ENCODE measurements around the gene GCNT1. TPM values are rescaled to one million over a fixed set of nuclear protein-coding genes. Genes with fewer than 3 reads are reported as not detected.

GCNT1 gene
- polyA plus RNA-seq, 2 of the 4 experiments (the other 2 are of a cell fraction) = 1.0 to 2.2 TPM

GRCh38 chr9:76516350-76516749 lies 57.4 kb downstream of the GCNT1 start:
- no peak for TF ChIP-seq BHLHE40 (IDR thresholded peaks at IDR 0.05; ENCODE audit: low read depth, low read length)
- TF ChIP-seq, protein P1, sequence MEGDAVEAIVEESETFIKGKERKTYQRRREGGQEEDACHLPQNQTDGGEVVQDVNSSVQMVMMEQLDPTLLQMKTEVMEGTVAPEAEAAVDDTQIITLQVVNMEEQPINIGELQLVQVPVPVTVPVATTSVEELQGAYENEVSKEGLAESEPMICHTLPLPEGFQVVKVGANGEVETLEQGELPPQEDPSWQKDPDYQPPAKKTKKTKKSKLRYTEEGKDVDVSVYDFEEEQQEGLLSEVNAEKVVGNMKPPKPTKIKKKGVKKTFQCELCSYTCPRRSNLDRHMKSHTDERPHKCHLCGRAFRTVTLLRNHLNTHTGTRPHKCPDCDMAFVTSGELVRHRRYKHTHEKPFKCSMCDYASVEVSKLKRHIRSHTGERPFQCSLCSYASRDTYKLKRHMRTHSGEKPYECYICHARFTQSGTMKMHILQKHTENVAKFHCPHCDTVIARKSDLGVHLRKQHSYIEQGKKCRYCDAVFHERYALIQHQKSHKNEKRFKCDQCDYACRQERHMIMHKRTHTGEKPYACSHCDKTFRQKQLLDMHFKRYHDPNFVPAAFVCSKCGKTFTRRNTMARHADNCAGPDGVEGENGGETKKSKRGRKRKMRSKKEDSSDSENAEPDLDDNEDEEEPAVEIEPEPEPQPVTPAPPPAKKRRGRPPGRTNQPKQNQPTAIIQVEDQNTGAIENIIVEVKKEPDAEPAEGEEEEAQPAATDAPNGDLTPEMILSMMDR (IDR thresholded peaks at IDR 0.05) = no peak
- no peak for TF ChIP-seq HOXB5 (CRISPR knock-in tag; IDR thresholded peaks at IDR 0.05)
- TF ChIP-seq CHD2 (IDR thresholded peaks at IDR 0.05; ENCODE audit: low read length, partially characterized antibody) = no peak
- no peak for TF ChIP-seq CBX2 (IDR thresholded peaks at IDR 0.05; ENCODE audit: borderline replicate concordance, low read depth)
- TF ChIP-seq, protein P2, sequence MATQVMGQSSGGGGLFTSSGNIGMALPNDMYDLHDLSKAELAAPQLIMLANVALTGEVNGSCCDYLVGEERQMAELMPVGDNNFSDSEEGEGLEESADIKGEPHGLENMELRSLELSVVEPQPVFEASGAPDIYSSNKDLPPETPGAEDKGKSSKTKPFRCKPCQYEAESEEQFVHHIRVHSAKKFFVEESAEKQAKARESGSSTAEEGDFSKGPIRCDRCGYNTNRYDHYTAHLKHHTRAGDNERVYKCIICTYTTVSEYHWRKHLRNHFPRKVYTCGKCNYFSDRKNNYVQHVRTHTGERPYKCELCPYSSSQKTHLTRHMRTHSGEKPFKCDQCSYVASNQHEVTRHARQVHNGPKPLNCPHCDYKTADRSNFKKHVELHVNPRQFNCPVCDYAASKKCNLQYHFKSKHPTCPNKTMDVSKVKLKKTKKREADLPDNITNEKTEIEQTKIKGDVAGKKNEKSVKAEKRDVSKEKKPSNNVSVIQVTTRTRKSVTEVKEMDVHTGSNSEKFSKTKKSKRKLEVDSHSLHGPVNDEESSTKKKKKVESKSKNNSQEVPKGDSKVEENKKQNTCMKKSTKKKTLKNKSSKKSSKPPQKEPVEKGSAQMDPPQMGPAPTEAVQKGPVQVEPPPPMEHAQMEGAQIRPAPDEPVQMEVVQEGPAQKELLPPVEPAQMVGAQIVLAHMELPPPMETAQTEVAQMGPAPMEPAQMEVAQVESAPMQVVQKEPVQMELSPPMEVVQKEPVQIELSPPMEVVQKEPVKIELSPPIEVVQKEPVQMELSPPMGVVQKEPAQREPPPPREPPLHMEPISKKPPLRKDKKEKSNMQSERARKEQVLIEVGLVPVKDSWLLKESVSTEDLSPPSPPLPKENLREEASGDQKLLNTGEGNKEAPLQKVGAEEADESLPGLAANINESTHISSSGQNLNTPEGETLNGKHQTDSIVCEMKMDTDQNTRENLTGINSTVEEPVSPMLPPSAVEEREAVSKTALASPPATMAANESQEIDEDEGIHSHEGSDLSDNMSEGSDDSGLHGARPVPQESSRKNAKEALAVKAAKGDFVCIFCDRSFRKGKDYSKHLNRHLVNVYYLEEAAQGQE (IDR thresholded peaks at IDR 0.05) = no peak
- TF ChIP-seq RCOR1 (IDR thresholded peaks at IDR 0.05; ENCODE audit: low read depth, low read length) = no peak
- TF ChIP-seq POLR2AphosphoS2 (conservative IDR thresholded peaks at IDR 0.05; ENCODE audit: low read length) = no peak
- TF ChIP-seq, protein P3, sequence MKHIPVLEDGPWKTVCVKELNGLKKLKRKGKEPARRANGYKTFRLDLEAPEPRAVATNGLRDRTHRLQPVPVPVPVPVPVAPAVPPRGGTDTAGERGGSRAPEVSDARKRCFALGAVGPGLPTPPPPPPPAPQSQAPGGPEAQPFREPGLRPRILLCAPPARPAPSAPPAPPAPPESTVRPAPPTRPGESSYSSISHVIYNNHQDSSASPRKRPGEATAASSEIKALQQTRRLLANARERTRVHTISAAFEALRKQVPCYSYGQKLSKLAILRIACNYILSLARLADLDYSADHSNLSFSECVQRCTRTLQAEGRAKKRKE (CRISPR knock-in tag; IDR thresholded peaks at IDR 0.05; ENCODE audit: low read depth) = no peak
- TF ChIP-seq HEYL (CRISPR knock-in tag; IDR thresholded peaks at IDR 0.05) = no peak
- TF ChIP-seq JUN (IDR thresholded peaks at IDR 0.05) = no peak
- no peak for TF ChIP-seq EHF (CRISPR knock-in tag; IDR thresholded peaks at IDR 0.05)
- TF ChIP-seq ZNF302 (CRISPR knock-in tag; IDR thresholded peaks at IDR 0.05) = no peak
- TF ChIP-seq E2F6 (IDR thresholded peaks at IDR 0.05; ENCODE audit: borderline replicate concordance, low read depth) = no peak
- TF ChIP-seq HES2 (IDR thresholded peaks at IDR 0.05) = no peak
- TF ChIP-seq PBX3 (IDR thresholded peaks at IDR 0.05) = no peak
- TF ChIP-seq POLR2A (IDR thresholded peaks at IDR 0.05; ENCODE audit: low read length) = no peak
- no peak for TF ChIP-seq MAZ (IDR thresholded peaks at IDR 0.05; ENCODE audit: borderline replicate concordance, low read depth, low read length)
- Histone ChIP-seq H3K9me3 (0 out of 3 replicates have a peak, but pooled peaks cover 3% of the 10 kb centered on the region), H3K27ac (no peak overlapping the region), H3K4me3 (no peak overlapping the region), H3K4me1 (no peaks in the 10 kb centered on the region), H3K4me2 (no peak overlapping the region)
- 27% methylated on average over 6 of the region's 6 CpGs for WGBS (ENCODE audit: missing lambda C conversion rate)
- FAIRE-seq (no peak), DNase-seq (ENCODE audit: low read depth in 1 of 2, low spot score in 1 of 2) (no peak), ATAC-seq (no peak)
- ChIA-PET CTCF (no interaction called here), POLR2A (no interaction called here)

GRCh38 chr9:76516871-76517270 lies 57.9 kb downstream of the GCNT1 start:
- no peak overlapping the region for H3K27ac ChIP-seq
- DNase-seq (ENCODE audit: low read depth in 1 of 2, low spot score in 1 of 2) (no peak), FAIRE-seq (no peak), ATAC-seq (no peak)
- POLR2A ChIA-PET = no interaction called here
- H3K9me3 ChIP-seq = 0 out of 3 replicates have a peak, but pooled peaks cover 3% of the 10 kb centered on the region
- WGBS (ENCODE audit: missing lambda C conversion rate) = 11% methylated on average over 3 of the region's 3 CpGs
- H3K4me3 ChIP-seq = no peak overlapping the region
- no peak overlapping the region for H3K4me2 ChIP-seq
- no peaks in the 10 kb centered on the region for H3K4me1 ChIP-seq
- CTCF ChIA-PET = interaction anchor here (0.9 kb wide), 1 partner anchor 10 kb away, joined by 3 read pairs; no protein-coding TSS in a partner anchor
- TF ChIP-seq, protein P1 (IDR thresholded peaks at IDR 0.05) = no peak
- TF ChIP-seq RAD21 (conservative IDR thresholded peaks at IDR 0.05 in 1 of 2, IDR thresholded peaks at IDR 0.05 in 1 of 2) = no peak
- TF ChIP-seq MAFK (IDR thresholded peaks at IDR 0.05; ENCODE audit: partially characterized antibody) = no peak
- TF ChIP-seq KDM1A (IDR thresholded peaks at IDR 0.05; ENCODE audit: low read depth) = no peak
- TF ChIP-seq ZSCAN20 (CRISPR knock-in tag; IDR thresholded peaks at IDR 0.05) = no peak
- no peak for TF ChIP-seq E2F6 (IDR thresholded peaks at IDR 0.05; ENCODE audit: borderline replicate concordance, low read depth)
- no peak for TF ChIP-seq HEYL (CRISPR knock-in tag; IDR thresholded peaks at IDR 0.05)
- no peak for TF ChIP-seq RNF2 (IDR thresholded peaks at IDR 0.05; ENCODE audit: borderline replicate concordance, low read depth)
- TF ChIP-seq, protein P3 (CRISPR knock-in tag; IDR thresholded peaks at IDR 0.05; ENCODE audit: low read depth) = no peak
- no peak for TF ChIP-seq NR3C1 (IDR thresholded peaks at IDR 0.05)
- TF ChIP-seq FOSB (CRISPR knock-in tag; IDR thresholded peaks at IDR 0.05) = no peak
